ENCODE measurements around the gene PNPLA8.
"Not testable (repeated sequence)": the region's sequence is repeated elsewhere in the genome, so short reads cannot be mapped to it uniquely, and the experiment has no call there.

PNPLA8 gene

GRCh38 chr7:108568801-108569380 is 43.0 kb upstream of the PNPLA8 start:
- DNase-seq (ENCODE audit: low read depth) = no peak
- TF ChIP-seq POLR2A (IDR thresholded peaks at IDR 0.05; ENCODE audit: extremely low read depth, insufficient read length) = no peak
- no peak for TF ChIP-seq MYC (IDR thresholded peaks at IDR 0.05; ENCODE audit: low read depth, low read length)
- TF ChIP-seq MAX (IDR thresholded peaks at IDR 0.05; ENCODE audit: low read depth, low read length) = peak; percentile 26; the same call in 1 of the 2 replicates
- H3K4me3 ChIP-seq (ENCODE audit: low read depth, low read length) = peak overlapping the region; percentile 88

- H3K4me3 ChIP-seq (ENCODE audit: low read depth, low read length) = no peak overlapping the region
- no peak for DNase-seq (ENCODE audit: low read depth)
- no peak for TF ChIP-seq MYC (IDR thresholded peaks at IDR 0.05; ENCODE audit: low read depth, low read length)
- no peak for TF ChIP-seq MAX (IDR thresholded peaks at IDR 0.05; ENCODE audit: low read depth, low read length)
- no peak for TF ChIP-seq CTCF (IDR thresholded peaks at IDR 0.05; ENCODE audit: low read depth, low read length)
- no peak for TF ChIP-seq POLR2A (IDR thresholded peaks at IDR 0.05; ENCODE audit: extremely low read depth, insufficient read length)
These were observed 40.1 kb upstream of the PNPLA8 start for GRCh38 chr7:108565987-108566386.

GRCh38 chr7:108561047-108561619 is 35.2 kb upstream of the PNPLA8 start:
- no peak for DNase-seq (ENCODE audit: low read depth)
- H3K4me3 ChIP-seq (ENCODE audit: low read depth, low read length) = no peak overlapping the region
- no peak for TF ChIP-seq POLR2A (IDR thresholded peaks at IDR 0.05; ENCODE audit: extremely low read depth, insufficient read length)
- TF ChIP-seq MAX (IDR thresholded peaks at IDR 0.05; ENCODE audit: low read depth, low read length) = no peak
- no peak for TF ChIP-seq CTCF (IDR thresholded peaks at IDR 0.05; ENCODE audit: low read depth, low read length)
- TF ChIP-seq MYC (IDR thresholded peaks at IDR 0.05; ENCODE audit: low read depth, low read length) = no peak

GRCh38 chr7:108559253-108559652 is 33.3 kb upstream of the PNPLA8 start:
- TF ChIP-seq POLR2A (IDR thresholded peaks at IDR 0.05; ENCODE audit: extremely low read depth, insufficient read length) = no peak
- no peak for TF ChIP-seq CTCF (IDR thresholded peaks at IDR 0.05; ENCODE audit: low read depth, low read length)
- no peak for TF ChIP-seq MYC (IDR thresholded peaks at IDR 0.05; ENCODE audit: low read depth, low read length)
- H3K4me3 ChIP-seq (ENCODE audit: low read depth, low read length) = no peak overlapping the region
- no peak for DNase-seq (ENCODE audit: low read depth)

- no peak for DNase-seq (ENCODE audit: low read depth)
- TF ChIP-seq POLR2A (IDR thresholded peaks at IDR 0.05; ENCODE audit: extremely low read depth, insufficient read length) = no peak
- no peak for TF ChIP-seq MAX (IDR thresholded peaks at IDR 0.05; ENCODE audit: low read depth, low read length)
- no peak for TF ChIP-seq CTCF (IDR thresholded peaks at IDR 0.05; ENCODE audit: low read depth, low read length)
- no peak for TF ChIP-seq MYC (IDR thresholded peaks at IDR 0.05; ENCODE audit: low read depth, low read length)
- no peak overlapping the region for H3K4me3 ChIP-seq (ENCODE audit: low read depth, low read length)
These were observed 31.7 kb upstream of the PNPLA8 start for GRCh38 chr7:108557617-108558016.

GRCh38 chr7:108557191-108557590 is 31.3 kb upstream of the PNPLA8 start:
- no peak for DNase-seq (ENCODE audit: low read depth)
- H3K4me3 ChIP-seq (ENCODE audit: low read depth, low read length) = no peak overlapping the region
- TF ChIP-seq CTCF (IDR thresholded peaks at IDR 0.05; ENCODE audit: low read depth, low read length) = no peak
- no peak for TF ChIP-seq MAX (IDR thresholded peaks at IDR 0.05; ENCODE audit: low read depth, low read length)
- no peak for TF ChIP-seq POLR2A (IDR thresholded peaks at IDR 0.05; ENCODE audit: extremely low read depth, insufficient read length)
- TF ChIP-seq MYC (IDR thresholded peaks at IDR 0.05; ENCODE audit: low read depth, low read length) = no peak

GRCh38 chr7:108556665-108557064 is 30.7 kb upstream of the PNPLA8 start:
- not testable (repeated sequence) for DNase-seq (ENCODE audit: low read depth); H3K4me3 ChIP-seq (ENCODE audit: low read depth, low read length)

GRCh38 chr7:108548141-108548896 is 22.4 kb upstream of the PNPLA8 start:
- DNase-seq (ENCODE audit: low read depth); H3K4me3 ChIP-seq (ENCODE audit: low read depth, low read length): not testable (repeated sequence)
